HepG2 (cell line): ENCODE results near the gene PRSS16. TPM values are rescaled to one million over a fixed set of nuclear protein-coding genes. Genes with fewer than 3 reads are reported as not detected.

Experiments used
- ATAC-seq: fragments of 200-7000 bp; cut with Tn5 transposase; 3 replicates; pipeline ENCODE4 v1.9.1; 2020; ENCODE audit warnings: mild to moderate bottlenecking, moderate library complexity
- BruUV-seq: library from RNA; stranded (reverse); fragments of 400-500 nt; replicated peaks from 2 replicates; lab custom pipeline; 2021; lab: Mats Ljungman, UMichigan
- CTCF ChIA-PET: fragments of 300-600 bp; formaldehyde crosslinking; extraction: SDS; loops from one replicate; lab custom pipeline; 2021; ENCODE audit warnings: low total read pairs, inconsistent platforms, low intra/inter-chr PET ratio; lab: Yijun Ruan, JAX
- POLR2A ChIA-PET: fragments of 350-600 bp; sonication (Branson Sonifier 250); formaldehyde crosslinking; loops from one replicate; lab custom pipeline; 2020; ENCODE audit warnings: antibody characterized with exemption, inconsistent platforms; lab: Yijun Ruan, JAX
- DNase-seq: peaks from one replicate; pipeline ENCODE4 v3.0.0-alpha.2; 2015; ENCODE audit warnings: low spot score
- FAIRE-seq: peaks from 3 replicates; lab custom pipeline; 2011; peaks lifted over from hg19 to GRCh38; lab: Jason Lieb, UNC
- H2AFZ ChIP-seq: one replicate; pipeline ENCODE4 v1.6.1; 2011; ENCODE audit warnings: low read length, inconsistent platforms
- H3K27ac ChIP-seq: fragments of 300-600 bp; 3 replicates; pipeline ENCODE4 v1.8.0; 2011; ENCODE audit warnings: mixed run types, mild to moderate bottlenecking, mixed read lengths, low read length, inconsistent platforms; ENCODE audit not compliant: insufficient read depth; ENCODE audit errors: extremely low read length
- H3K27me3 ChIP-seq, 2 experiments: fragments of 200-600 bp in 1 of 2; 2 replicates in 1 of 2; 3 replicates in 1 of 2; pipeline versions ENCODE4 v1.6.0 to v1.8.0; 2011; ENCODE audit warnings: low read length in 2 of 2, mild to moderate bottlenecking in 2 of 2, moderate library complexity in 2 of 2, inconsistent platforms in 1 of 2; ENCODE audit not compliant: insufficient read depth in 2 of 2, control insufficient read depth in 1 of 2
- H3K36me3 ChIP-seq, 2 experiments: fragments of 200-600 bp in 1 of 2; replicated peaks in 1 of 2; 2 replicates in 1 of 2; 3 replicates in 1 of 2; pipeline versions ENCODE4 v1.5.1 to v1.8.0; 2011; ENCODE audit warnings: low read length in 2 of 2, inconsistent platforms in 1 of 2; ENCODE audit not compliant: insufficient read depth in 2 of 2, control insufficient read depth in 1 of 2
- H3K4me1 ChIP-seq: 2 replicates; pipeline ENCODE4 v1.5.1; 2012; ENCODE audit warnings: low read length, inconsistent platforms; ENCODE audit not compliant: insufficient read depth
- H3K4me2 ChIP-seq: 2 replicates; pipeline ENCODE4 v1.6.0; 2011; ENCODE audit warnings: low read depth, low read length, inconsistent platforms
- H3K4me3 ChIP-seq, 3 experiments: fragments of 200-600 bp in 1 of 3; sonication (generic), shearing (Covaris generic) in 1 of 3; replicated peaks in 1 of 3; 2 replicates each; pipeline ENCODE4 v1.5.1; 2011 to 2016; ENCODE audit warnings: low read length in 3 of 3, inconsistent platforms in 2 of 3, low read depth in 2 of 3, mild to moderate bottlenecking in 2 of 3, control low read depth in 1 of 3, mixed read lengths in 1 of 3; ENCODE audit not compliant: insufficient read depth in 1 of 3
- H3K79me2 ChIP-seq: one replicate; pipeline ENCODE4 v1.6.1; 2011; ENCODE audit warnings: low read length, inconsistent platforms; ENCODE audit not compliant: insufficient read depth
- H3K9ac ChIP-seq: 2 replicates; pipeline ENCODE4 v1.6.0; 2011; ENCODE audit warnings: mild to moderate bottlenecking, low read depth, low read length, inconsistent platforms; ENCODE audit not compliant: insufficient read depth
- H3K9me3 ChIP-seq: 2 replicates; pipeline ENCODE4 v1.5.1; 2012; ENCODE audit warnings: mild to moderate bottlenecking, low read length
- H4K20me1 ChIP-seq: 2 replicates; pipeline ENCODE4 v1.6.0; 2011; ENCODE audit warnings: inconsistent platforms, mild to moderate bottlenecking, low read length, moderate library complexity; ENCODE audit not compliant: insufficient read depth
- FOXA1 ChIP-seq, 2 experiments: fragments of 450-650 bp in 1 of 2; sonication (generic) in 1 of 2; formaldehyde crosslinking in 1 of 2; IDR thresholded peaks; 2 replicates each; pipeline versions ENCODE4 v1.4.0 to v1.6.1; 2016 to 2020; ENCODE audit warnings: missing genetic modification reagents in 1 of 2
- MEIS1 ChIP-seq: sonication (generic); formaldehyde crosslinking; IDR thresholded peaks from 2 replicates; pipeline ENCODE4 v1.9.0; 2021; ENCODE audit warnings: mild to moderate bottlenecking, missing genetic modification reagents, moderate library complexity, borderline replicate concordance
- NR2C2 ChIP-seq: sonication (generic); formaldehyde crosslinking; IDR thresholded peaks from 2 replicates; pipeline ENCODE4 v1.4.0; 2020; ENCODE audit warnings: missing genetic modification reagents, mild to moderate bottlenecking, moderate library complexity, borderline replicate concordance
- PITX1 ChIP-seq: sonication (generic); formaldehyde crosslinking; IDR thresholded peaks from 2 replicates; pipeline ENCODE4 v1.5.1; 2020; ENCODE audit warnings: mild to moderate bottlenecking, missing genetic modification reagents
- SP1 ChIP-seq, 2 experiments: fragments of 450-650 bp in 1 of 2; sonication (generic) in 1 of 2; formaldehyde crosslinking in 1 of 2; IDR thresholded peaks; 2 replicates each; pipeline versions ENCODE4 v1.4.0 to v1.6.1; 2016 to 2020; ENCODE audit warnings: missing genetic modification reagents in 1 of 2
- ZNF20 ChIP-seq: sonication (generic); formaldehyde crosslinking; IDR thresholded peaks from 2 replicates; pipeline ENCODE4 v1.4.0; 2020; ENCODE audit warnings: mild to moderate bottlenecking, moderate library complexity, missing genetic modification reagents
- ZNF264 ChIP-seq: sonication (generic); formaldehyde crosslinking; IDR thresholded peaks from 2 replicates; pipeline ENCODE4 v1.4.0; 2020; ENCODE audit warnings: missing genetic modification reagents
- WGBS: methylation state at CpG from one replicate; pipeline ENCODE4 v1.1.6; 2017; ENCODE audit warnings: low lambda C conversion rate; 5-methylcytosine and 5-hydroxymethylcytosine counted together
- in situ Hi-C: cut with HindIII; loops from 2 replicates; pipeline ENCODE4 v1.10.0; 2017; ENCODE audit warnings: low pct_unique_long_range_greater_than_20kb; ENCODE audit not compliant: extremely low pct_ligation_motif_present
- intact Hi-C: fragments of 100-400 bp; cut with micrococcal nuclease; formaldehyde crosslinking; loops from one replicate; pipeline ENCODE4 v1.10.0; 2022; ENCODE audit not compliant: unreplicated experiment
- polyA plus RNA-seq, 8 experiments: library from polyadenylated mRNA; depleted of rRNA in 3 of 8; stranded (reverse) in 7 of 8; unstranded in 1 of 8; fragments of >200 nt; fragmentation: Illumina TruSeq in 4 of 8; extraction: Trizol in 4 of 8; gene quantifications; 2 replicates each; pipeline versions ENCODE4 v1.2.1 to v1.2.3, GENCODE V29; 2011 to 2016; ENCODE audit warnings: low read depth in 4 of 8, missing spikeins in 1 of 8, mixed read lengths in 1 of 8; ENCODE audit not compliant: insufficient read depth in 1 of 8
- total RNA-seq, 5 experiments: library from RNA; depleted of rRNA; stranded (reverse); fragments of >200 nt; fragmentation: Illumina TruSeq; extraction: Trizol; gene quantifications; 2 replicates each; pipeline ENCODE4 v1.2.3, GENCODE V29; 2016; ENCODE audit warnings: low read depth in 1 of 5
- TF ChIP-seq, protein P1 (sequence below): sonication (generic); formaldehyde crosslinking; IDR thresholded peaks from 2 replicates; pipeline ENCODE4 v1.4.0; 2020; ENCODE audit warnings: missing genetic modification reagents

The PRSS16 gene
- total and polyA plus RNA-seq, 2 of the 13 experiments (the other 11 are each of a cell fraction or from before 2014, with no cell fraction given) = not detected

GRCh38 chr6:27283279-27283678 lies 35.8 kb downstream of the PRSS16 start (continued):
- TF ChIP-seq PITX1 (CRISPR knock-in tag) (no peak), SP1 (IDR thresholded peaks at IDR 0.05) (no peak), SP1 (CRISPR knock-in tag; IDR thresholded peaks at IDR 0.05) (no peak)
- TF ChIP-seq, all 625 proteins: peak for 0

DNA sequence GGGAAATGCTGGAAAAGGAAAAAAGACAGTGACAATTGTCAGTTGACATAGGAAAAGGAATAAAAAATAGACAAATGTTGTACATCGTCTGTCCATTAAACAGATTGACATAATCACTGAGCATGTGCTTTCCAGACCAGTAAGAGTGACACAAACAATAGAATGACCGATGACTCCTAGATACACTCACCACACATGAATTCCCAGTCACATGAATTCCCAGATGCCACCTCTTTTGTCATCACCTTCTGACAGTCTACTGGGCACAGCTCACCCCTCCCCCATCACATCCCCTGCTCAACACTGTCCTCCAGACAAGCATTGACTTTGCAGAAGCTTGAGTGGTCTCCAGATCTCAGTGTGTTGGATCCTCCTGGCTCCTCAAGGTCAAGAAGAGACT lies 38.6 kb downstream of the PRSS16 start:
- H3K36me3 ChIP-seq = no peaks in the 10 kb centered on the region
- no peak overlapping the region for H3K27ac ChIP-seq
- peaks cover 8 to 66% of the 10 kb centered on the region in 2 experiments for H3K27me3 ChIP-seq
- FAIRE-seq (no peak), ATAC-seq (no peak), DNase-seq (peak; percentile 9)
- no peaks in the 10 kb centered on the region for H3K9me3 ChIP-seq
- H3K79me2 ChIP-seq = no peaks in the 10 kb centered on the region
- CTCF ChIA-PET = no interaction called here
- no peak overlapping the region for H2AFZ ChIP-seq
- no peak for TF ChIP-seq ZNF264 (CRISPR knock-in tag)
- TF ChIP-seq, protein P1, sequence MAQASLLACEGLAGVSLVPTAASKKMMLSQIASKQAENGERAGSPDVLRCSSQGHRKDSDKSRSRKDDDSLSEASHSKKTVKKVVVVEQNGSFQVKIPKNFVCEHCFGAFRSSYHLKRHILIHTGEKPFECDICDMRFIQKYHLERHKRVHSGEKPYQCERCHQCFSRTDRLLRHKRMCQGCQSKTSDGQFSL (CRISPR knock-in tag) = no peak
- TF ChIP-seq MEIS1 = no peak
- TF ChIP-seq FOXA1 (IDR thresholded peaks at IDR 0.05) = no peak
- TF ChIP-seq FOXA1 (CRISPR knock-in tag; IDR thresholded peaks at IDR 0.05) = no peak
- TF ChIP-seq ZNF20 (CRISPR knock-in tag) = no peak
- no peak for TF ChIP-seq NR2C2 (CRISPR knock-in tag)
- H3K4me1 ChIP-seq = peaks cover 36% of the 10 kb centered on the region
- no peak overlapping the region for H3K9ac ChIP-seq
- 4% methylated on average over 2 of the region's 2 CpGs for WGBS
- in situ Hi-C loops (no loop called here), intact Hi-C loops (no loop called here)
- no peak overlapping the region for H3K4me3 ChIP-seq
- H4K20me1 ChIP-seq = no peaks in the 10 kb centered on the region
- POLR2A ChIA-PET = no interaction called here
- no peak overlapping the region for H3K4me2 ChIP-seq
- BruUV-seq = no TSS peak
